HG02763 (cell line): Measurements from ENCODE around the gene FAM229A.
A peak's percentile ranks its signal among the peaks of the same experiment; 100 is the strongest.

Source experiments
- ATAC-seq: cut with Tn5 transposase; IDR thresholded peaks from one replicate; pipeline ENCODE4 v1.9.1; 2021; ENCODE audit warnings: mild to moderate bottlenecking, moderate library complexity; ENCODE audit not compliant: unreplicated experiment

FAM229A gene

DNA sequence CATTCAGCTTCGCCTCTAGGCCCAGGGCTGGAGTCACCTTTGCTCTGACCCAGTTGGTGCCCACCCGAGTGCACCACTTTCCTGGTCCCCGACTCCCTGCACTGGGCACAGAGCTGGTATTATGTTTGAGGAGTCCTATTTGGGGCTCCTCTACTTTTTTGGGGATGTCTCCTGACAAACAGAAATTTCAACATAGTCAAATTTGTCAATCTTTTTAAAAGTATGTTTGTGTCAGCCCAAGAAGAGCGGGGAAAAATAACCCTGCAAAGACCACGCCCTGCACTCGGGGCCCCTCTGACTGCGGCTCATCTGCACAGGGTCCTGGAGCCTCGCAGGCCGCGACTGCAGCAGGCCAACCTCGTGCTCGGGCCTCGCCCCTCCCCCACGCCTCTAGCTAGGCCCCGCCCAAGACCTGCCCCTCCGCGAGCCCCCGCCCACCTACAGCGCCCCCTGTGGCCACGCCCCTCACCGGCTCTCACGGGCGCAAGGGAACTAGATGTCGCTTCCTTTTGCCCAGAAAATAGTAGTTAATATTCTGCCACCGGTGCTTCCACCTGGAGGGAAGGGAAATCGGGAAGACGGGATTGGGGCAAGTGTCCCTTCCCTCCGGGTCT, 11.4 kb downstream of the FAM229A start:
- ATAC-seq = peak; percentile 46

DNA sequence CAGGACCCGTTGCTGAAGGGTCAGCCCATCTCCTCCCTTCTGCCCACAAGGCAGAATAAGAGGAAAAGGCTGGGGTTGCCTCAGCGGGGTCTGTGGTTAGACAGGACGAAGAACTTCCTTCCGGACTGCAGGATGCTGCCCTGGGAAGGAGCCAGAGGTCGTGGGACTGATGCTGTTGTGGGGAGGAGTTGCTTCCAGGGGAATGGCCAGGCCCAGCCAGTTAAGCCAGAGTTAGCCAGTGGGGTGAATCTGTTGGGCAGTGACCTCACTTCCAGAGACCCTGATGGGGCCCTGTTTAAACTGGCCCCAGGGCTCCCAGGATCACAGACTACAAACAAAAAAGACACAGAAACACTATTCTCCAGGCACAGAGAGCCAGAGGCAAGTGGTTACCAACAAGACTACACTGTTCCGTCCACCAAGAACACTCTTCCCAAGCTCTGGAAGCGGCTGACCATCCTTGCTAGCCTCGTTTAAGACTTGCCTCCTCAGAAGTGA, 13.0 kb downstream of the FAM229A start:
- no peak for ATAC-seq

DNA sequence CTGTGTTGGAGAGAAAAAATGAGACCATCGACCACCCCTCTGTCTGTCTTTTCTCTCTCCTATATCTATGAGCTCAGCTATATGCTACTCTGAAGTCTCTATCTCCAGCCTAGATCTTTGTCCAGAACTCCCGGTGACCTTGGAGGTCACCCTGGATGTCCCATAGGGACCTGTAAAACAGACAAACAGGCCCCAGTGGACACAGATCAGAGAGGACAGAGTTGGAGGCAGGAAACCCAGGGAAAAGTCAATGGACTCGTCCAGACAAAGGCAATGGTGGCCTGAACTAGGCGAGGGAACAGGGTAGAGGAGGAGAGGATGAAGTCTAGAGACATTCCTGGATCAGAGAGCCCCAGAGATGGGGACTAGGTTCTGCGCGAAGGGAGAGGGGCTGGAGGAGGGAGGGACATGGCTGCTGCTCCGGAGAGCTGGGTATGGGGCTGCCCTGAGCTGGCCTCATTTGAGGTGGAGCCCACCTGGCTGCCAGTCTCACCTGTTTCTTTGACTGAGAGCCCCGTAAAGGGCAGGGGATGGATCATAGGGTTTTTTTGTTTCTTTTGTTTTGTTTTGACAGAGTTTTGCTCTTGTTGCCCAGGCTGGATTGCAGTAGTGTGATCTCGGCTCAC, 15.6 kb downstream of the FAM229A start:
- no peak for ATAC-seq

GRCh38 chr1:32345289-32345827, 16.9 kb downstream of the FAM229A start:
- no peak for ATAC-seq

DNA sequence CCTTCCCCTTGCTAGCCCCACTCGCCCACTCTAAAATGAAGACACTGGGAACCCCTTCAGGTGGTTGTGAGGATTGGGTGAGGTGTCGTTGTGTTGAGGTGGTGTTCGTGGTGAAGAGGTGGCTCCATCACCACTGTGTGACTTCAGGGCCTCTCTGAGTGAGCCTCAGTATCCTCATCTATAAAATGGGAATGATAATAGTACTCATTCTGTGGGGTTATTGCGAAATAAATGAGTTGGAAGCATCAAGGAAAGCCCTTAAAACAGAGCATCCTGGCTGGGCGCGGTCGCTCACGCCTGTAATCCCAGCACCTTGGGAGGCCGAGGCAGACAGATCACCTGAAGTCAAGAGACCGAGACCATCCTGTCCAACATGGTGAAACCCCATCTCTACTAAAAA, 19.6 kb downstream of the FAM229A start:
- no peak for ATAC-seq

- ATAC-seq = no peak
These were observed 20.3 kb downstream of the FAM229A start for GRCh38 chr1:32341971-32342370.

DNA sequence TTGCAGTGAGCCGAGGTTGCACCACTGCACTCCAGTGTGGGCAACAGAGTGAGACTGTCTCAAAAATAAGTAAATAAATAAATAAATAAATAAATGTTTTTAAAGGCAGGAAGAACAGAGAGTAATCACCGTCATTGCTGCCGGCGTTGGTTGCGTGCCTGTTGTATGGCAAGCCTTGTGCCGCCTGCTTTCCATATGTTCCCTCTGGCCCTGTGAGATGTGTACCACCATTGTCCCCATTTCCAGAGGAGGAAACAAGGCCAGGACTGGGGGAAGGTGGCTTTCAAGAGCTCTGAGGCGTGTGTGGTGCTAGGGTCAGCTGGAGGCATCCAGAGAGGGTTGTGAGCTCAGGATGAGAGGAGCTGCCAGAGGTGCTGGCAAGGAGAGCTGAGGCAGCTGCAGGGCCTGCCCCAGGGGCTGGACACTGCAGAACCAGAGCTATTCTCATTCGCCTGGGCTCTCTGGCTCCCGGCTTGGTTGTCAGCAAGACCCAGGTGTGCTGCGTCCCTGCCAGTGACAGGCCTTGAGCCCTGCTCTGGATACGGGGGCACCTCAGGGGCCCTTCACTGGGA, 21.0 kb downstream of the FAM229A start:
- ATAC-seq = no peak

GRCh38 chr1:32339363-32339978, 22.8 kb downstream of the FAM229A start:
- no peak for ATAC-seq

GRCh38 chr1:32338637-32339145, 23.6 kb downstream of the FAM229A start:
- no peak for ATAC-seq

GRCh38 chr1:32337855-32338636, 24.2 kb downstream of the FAM229A start:
- ATAC-seq = no peak

DNA sequence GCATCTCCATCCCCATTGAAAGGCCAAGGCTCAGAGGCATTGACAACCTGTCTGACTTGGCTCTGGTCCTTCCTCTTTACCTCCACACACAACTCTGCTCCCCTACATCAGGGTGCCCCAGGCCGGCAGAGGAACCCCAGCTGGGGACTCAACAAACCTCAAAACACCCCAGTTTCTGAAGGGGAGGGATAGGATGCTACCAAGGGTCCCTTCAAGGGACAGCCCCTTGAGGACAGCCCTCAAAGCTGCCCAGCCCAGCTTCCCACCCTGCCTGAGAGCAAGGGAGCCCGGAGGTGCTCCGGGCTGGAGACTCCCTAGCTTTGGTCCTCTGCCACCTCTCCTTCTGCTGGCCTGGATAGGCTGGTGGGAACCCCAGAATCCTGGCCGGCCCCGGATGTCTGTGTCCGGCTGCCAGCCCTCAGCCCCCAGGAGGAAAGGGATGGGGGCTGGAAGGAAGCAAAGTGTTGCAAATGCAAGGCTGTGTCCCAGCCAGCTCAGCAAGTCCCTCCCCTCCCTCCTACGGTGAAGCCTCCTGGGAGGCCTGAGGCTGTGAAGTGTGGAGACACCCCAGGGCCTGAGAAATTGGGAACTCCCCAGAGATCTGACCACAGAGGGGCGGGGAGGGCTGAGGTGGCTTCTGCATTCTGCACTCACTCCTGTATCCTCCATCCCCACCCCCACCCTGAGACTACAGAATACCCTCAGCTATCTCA, 25.2 kb downstream of the FAM229A start:
- no peak for ATAC-seq

- no peak for ATAC-seq
These were observed 25.7 kb downstream of the FAM229A start for GRCh38 chr1:32336591-32336932.

- peak; percentile 41 for ATAC-seq
These were observed 26.3 kb downstream of the FAM229A start, which contains the start of gene MARCKSL1 for GRCh38 chr1:32335790-32336590. TSS of gene MARCKSL1 (minus strand) at chr1:32336233. CDS start at chr1:32336033, 200 bp downstream.

DNA sequence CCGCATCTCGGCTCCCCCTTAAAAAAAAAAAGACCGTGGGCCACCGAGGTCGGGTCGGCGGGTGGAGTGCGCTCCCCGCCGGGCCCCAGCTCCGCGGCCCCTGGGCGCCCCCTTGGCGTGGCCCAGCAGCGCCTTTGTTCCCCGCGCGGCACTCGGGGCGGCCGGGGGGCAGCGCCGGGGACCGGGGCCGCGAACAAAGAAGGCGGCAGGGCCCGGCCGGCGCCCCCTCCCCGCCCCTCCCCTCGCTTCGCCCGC, 26.8 kb downstream of the FAM229A start:
- peak; percentile 15 for ATAC-seq

GRCh38 chr1:32334864-32335534, 27.3 kb downstream of the FAM229A start:
- peak; percentile 21 for ATAC-seq

GRCh38 chr1:32334274-32334861, 27.9 kb downstream of the FAM229A start:
- ATAC-seq = no peak

DNA sequence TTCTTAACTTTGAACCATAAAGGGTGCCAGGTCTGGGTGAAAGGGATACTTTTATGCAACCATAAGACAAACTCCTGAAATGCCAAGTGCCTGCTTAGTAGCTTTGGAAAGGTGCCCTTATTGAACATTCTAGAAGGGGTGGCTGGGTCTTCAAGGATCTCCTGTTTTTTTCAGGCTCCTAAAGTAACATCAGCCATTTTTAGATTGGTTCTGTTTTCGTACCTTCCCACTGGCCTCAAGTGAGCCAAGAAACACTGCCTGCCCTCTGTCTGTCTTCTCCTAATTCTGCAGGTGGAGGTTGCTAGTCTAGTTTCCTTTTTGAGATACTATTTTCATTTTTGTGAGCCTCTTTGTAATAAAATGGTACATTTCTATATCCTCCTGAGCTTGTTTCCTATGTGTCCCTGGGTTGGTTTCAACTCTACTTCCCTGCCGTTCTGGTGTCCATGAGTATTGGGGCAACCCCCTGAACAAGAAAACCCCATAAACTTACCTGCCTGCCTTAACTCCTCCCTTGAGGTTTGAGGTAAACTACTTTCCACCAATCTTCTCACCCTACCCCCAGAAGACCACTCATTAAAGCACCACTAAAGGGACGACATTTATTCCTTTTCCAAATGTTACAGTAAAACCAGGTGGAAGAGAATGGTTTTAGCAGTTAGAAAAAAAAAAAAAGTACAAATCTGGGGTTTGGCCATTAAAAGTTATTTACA, 28.9 kb downstream of the FAM229A start:
- no peak for ATAC-seq
